HG03342 (cell line): ENCODE measurements around the gene MRPL27.
"Not testable (repeated sequence)": the region's sequence is repeated elsewhere in the genome, so short reads cannot be mapped to it uniquely, and the experiment has no call there.

Experiments used
- ATAC-seq: cut with Tn5 transposase; IDR thresholded peaks from one replicate; pipeline ENCODE4 v1.9.1; 2021; ENCODE audit warnings: mild to moderate bottlenecking, moderate library complexity; ENCODE audit not compliant: unreplicated experiment

MRPL27 gene

DNA sequence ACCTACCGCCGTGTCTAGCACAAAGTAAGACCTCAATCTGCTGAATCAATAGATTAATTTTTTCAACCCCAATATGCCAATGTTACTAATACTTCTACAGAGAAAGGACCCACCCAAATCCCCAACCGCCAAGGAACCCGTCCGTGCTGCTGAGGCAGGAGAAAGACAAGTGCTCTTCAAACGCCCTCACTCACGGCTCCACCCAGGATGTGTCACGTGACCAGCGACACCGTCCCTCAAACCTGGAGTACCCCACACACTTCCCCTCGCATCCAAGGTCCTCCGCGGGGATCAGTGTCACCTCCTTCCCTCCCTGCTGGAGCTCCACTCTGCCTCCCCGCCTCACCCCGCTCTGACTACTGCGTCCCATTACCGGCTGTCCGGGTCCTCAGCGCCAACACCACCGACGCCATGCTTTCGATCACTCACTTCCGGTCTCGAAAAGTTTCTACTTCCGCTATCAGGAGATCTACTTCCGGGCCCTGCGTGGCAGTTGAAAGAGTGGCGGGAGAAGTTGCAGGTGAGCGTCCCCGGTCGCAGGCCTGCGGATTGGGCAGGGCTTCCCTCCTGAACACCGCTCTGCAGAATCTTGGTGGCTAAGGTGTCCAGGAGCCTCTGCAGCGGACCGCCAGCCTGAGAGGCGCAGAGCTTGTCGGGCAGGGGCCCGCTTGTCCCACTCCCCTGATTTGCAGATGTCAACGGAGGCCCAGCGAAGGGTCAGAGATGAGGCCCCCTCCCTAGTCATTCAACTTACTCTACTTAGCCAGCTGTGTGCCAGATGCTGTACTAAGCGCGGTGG lies at the start of gene MRPL27, which contains the start of gene EME1:
MRPL27 (minus strand) TSS at position 427 of the 799 bp plus-strand sequence; CDS start at position 413, 14 bp downstream.
EME1 (plus strand) TSS at position 472 of the 799 bp plus-strand sequence. CDS start 1,980 bp downstream, outside the sequence.
- ATAC-seq, result peak; percentile 89

DNA sequence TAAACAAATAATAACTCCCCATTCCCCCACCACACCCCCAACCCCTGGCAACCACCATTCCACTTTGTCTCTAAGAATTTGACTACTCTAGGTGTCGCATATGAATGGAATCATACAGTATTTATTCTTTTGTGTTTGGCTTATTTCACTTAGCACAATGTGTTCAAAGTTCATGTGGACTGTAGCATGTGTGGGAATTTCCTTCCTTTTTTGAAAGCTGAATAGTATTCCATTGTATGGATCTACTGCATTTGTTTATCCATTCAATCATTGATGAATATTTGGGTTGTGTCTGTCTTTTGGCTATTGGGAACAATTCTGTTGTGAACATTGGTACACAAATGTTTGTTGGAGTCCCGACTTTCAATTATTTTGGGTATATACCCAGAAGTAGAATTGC lies 49.8 kb upstream of the MRPL27 start:
- ATAC-seq, result no peak

DNA sequence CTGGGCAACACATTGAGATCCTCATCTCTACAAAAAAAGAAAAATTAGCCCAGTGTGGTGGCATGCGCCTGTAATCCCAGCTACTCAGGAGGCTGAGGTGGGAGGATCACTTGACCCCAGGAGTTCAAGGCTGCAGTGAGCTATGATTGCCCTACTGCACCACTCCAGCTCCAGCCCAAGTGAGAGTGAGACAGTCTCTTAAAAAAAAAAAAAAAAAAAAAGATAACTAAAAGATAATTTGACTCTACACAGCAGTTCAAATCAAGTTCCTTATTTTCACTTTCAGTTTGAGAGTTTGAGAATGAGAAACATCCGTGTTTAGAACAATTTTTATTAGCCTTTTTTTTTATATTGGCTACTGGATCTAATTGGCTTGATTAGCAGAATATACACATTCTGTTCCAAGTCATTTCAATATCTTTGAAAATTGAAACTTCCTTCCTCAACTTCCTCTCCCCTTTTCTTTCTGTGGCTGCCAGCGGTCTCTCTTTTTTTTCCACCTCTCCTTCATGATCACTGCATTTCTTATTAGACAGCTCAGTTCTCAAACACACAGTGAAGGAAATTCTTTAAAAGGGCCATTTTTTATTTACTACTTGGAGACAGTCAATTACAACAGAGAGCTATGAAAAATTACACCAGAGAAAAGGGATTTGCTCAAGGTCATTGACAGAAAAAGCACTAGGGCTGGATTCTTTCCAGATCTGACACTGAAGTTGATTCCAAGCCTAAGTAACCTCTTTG lies 48.5 kb upstream of the MRPL27 start:
- ATAC-seq, result no peak

- ATAC-seq, result no peak
Measured at GRCh38 chr17:50420419-50421112, 47.6 kb upstream of the MRPL27 start.

- ATAC-seq, result not testable (repeated sequence)
Measured at GRCh38 chr17:50419577-50419976, 46.6 kb upstream of the MRPL27 start.

DNA sequence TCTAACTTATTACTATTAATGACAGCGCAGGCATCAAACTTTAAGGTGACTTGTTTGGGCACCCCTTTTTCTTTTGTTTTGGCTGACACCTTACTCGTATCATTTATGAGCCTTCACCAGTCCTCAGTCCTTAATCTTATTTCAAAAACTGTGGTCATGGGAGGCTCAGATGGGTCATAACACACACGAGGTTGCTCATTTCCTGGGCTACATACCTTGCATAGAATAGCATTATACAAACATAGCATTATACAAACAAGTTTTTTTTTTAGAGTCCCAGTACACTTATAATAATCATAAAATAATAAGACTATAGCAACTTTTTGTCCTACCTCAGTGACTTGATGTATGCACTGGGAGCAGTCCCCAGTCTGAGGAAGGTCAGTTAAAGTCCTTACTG lies 41.8 kb upstream of the MRPL27 start:
- ATAC-seq, result no peak

DNA sequence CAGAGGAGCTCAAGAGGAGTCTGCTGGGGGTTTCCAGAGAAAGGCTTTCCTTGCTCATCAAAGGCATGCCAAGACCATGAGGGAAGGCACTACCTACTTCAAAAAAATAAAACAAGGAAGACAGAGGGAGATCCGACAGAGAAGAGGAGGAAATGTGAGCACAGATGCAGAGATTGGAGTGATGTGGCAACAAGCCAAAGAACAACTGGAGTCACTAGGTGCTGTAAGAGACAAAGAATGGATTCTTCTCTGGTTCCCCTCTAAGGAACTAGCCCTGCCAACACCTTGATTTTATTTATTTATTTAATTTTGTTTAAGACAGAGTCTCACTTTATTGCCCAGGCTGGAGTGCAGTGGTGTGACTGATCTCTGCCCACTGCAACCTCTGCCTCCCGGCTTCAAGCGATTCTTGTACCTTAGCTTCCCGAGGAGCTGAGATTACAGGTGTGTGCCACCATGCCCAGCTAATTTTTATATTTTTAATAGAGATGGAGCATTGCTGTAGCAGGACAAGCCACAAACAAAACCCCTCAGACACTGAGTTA lies 39.3 kb upstream of the MRPL27 start:
- ATAC-seq, result no peak

DNA sequence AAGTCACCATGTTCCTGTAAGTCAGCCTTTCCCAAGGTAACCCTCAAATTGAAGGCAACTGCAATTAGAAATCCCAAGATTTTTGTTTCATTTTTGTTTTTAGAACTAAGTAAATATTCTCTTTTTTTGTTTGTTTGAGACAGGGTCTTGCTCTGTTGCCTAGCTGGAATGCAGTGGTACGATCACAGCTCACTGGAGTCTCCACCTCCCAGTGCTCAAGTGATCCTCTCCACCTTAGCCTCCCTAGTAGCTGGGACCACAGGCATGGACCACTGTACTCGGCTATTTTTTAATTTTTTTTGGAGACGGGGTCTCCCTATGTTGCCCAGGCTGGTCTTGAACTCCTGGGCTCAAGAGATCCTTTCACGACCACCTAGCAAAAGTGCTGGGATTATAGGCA lies 34.9 kb upstream of the MRPL27 start:
- ATAC-seq, result no peak

DNA sequence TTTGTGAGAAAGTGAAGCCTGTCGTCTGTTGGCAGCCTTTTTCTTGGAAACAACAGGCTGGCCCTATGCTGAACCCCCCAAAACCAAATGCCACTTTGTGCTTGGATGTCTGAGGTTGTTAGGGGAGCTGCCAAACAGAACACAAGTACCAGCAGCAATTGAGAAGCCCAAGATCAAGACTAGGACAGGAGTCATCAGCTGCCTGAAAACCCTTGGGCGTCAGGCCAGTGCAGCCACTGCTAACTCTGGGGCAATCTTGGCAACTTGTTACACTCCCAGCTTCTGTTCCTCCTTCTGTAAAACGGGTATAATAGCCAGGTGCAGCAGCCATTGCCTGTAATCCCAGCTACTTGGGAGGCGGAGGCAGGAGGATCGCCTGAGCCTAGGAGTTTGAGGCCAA lies 33.6 kb upstream of the MRPL27 start:
- ATAC-seq, result no peak

GRCh38 chr17:50405351-50405750 lies 32.4 kb upstream of the MRPL27 start:
- not testable (repeated sequence) for ATAC-seq

DNA sequence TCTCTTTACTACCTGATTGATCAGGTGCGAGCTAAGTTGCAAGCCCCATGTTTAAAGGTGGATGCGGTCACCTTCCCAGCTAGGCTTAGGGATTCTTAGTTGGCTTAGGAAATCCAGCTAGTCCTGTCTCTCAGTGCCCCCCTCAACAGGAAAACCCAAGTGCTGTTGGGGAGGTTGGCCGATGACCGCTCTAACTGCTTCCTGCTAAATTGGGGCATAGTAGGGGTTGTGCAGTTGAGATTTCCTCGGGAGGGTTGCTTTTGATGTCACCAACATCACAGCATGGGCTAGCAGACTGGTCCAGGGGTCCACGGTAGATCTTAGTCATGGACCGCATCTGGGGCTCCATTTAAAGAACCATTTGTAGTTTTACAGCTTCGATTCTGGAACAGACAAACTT lies 26.6 kb upstream of the MRPL27 start:
- ATAC-seq, result not testable (repeated sequence)

DNA sequence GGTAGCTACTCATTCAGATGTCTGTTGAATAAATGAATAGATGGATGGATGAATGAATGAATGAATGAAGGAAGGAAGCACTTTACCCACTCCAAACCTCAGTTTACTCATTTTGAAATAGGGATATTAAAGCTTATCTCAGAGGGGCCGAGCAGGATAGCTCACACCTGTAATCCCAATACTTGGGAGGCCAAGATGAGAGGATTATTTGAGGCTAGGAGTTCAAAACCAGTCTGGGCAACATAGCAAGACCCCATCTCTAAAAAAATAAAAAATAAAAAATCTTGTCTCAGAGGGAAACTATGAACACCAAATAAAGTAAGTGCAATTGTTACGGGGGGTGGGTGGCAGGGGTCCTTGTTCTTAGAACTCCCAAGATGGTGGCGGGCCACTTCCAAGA lies 25.7 kb upstream of the MRPL27 start:
- not testable (repeated sequence) for ATAC-seq

- ATAC-seq, result no peak
Measured at GRCh38 chr17:50397919-50398285, 24.9 kb upstream of the MRPL27 start.

GRCh38 chr17:50397111-50397918 lies 24.3 kb upstream of the MRPL27 start, which contains the start of gene LRRC59:
Gene LRRC59 (minus strand): TSS chr17:50397523. CDS start chr17:50397317, 206 bp downstream.
- peak; percentile 94 for ATAC-seq

- ATAC-seq, result no peak
Measured at GRCh38 chr17:50396261-50397110, 23.5 kb upstream of the MRPL27 start.

DNA sequence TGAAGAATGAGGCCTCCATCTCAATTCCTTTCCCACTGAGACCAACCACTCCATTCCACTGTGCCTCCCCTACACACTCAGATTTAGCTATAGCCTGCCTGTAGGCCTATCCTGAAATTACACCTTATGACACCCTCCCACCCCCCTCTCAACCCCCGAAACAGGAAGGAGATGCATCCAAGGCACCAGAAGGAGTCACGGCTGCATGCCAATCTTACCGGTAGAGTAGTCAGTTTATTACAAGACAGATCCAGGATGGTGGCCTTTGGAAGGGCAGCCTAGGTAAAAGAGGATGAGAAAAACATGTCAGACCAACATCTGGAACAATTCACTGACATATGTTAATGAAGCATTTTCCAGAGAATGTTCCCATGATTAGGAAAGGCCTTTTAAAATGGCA lies 21.7 kb upstream of the MRPL27 start:
- ATAC-seq, result no peak

GRCh38 chr17:50393700-50394099 lies 20.7 kb upstream of the MRPL27 start:
- no peak for ATAC-seq

- ATAC-seq, result no peak
Measured at GRCh38 chr17:50392621-50393020, 19.6 kb upstream of the MRPL27 start.

- no peak for ATAC-seq
Measured at GRCh38 chr17:50389534-50389933, 16.6 kb upstream of the MRPL27 start.
